Posterior vena cava (tissue), 2 donors: ENCODE results near the gene SPSB1. TPM values are rescaled to one million over a fixed set of nuclear protein-coding genes. Genes with fewer than 3 reads are reported as not detected.

Source experiments
- DNase-seq: peaks from one replicate; pipeline ENCODE4 v3.0.0-alpha.2; 2020; ENCODE audit warnings: low spot score
- intact Hi-C, 2 donors: fragments of 100-400 bp; cut with DNase I; formaldehyde crosslinking; loops; one replicate each; pipeline versions ENCODE4 v1.14.1 to v1.14.2; 2022 to 2023
- total RNA-seq, 2 donors: library from RNA; stranded (reverse); fragmentation: NEBNext Ultra II Directional; extraction: Animal tissue kit (Norgen Biotek cat#: 25700); gene quantifications; one replicate each; pipeline ENCODE4 v1.2.1, GENCODE V29; 2021
- donor health status: DM: yes; HTN: yes; CAD: no.
- donor health status: DM: yes; HTN: yes; CAD: no.

Gene SPSB1
- total RNA-seq, 2 donors from 2014 or later = 30.9 to 48.0 TPM

GRCh38 chr1:9271861-9272595 lies 20.7 kb upstream of the SPSB1 start:
- intact Hi-C loops = loop anchor here in 1 of 2 donors (5.0 kb wide), 1 partner anchor 215 kb away; no protein-coding TSS in a partner anchor
- no peak for DNase-seq

GRCh38 chr1:9273177-9273576 lies 19.5 kb upstream of the SPSB1 start:
- no peak for DNase-seq
- intact Hi-C loops = loop anchor here in 1 of 2 donors (5.0 kb wide), 1 partner anchor 214 kb away; no protein-coding TSS in a partner anchor

GRCh38 chr1:9275161-9275560 lies 17.5 kb upstream of the SPSB1 start:
- intact Hi-C loops = no loop called here
- no peak for DNase-seq

DNA sequence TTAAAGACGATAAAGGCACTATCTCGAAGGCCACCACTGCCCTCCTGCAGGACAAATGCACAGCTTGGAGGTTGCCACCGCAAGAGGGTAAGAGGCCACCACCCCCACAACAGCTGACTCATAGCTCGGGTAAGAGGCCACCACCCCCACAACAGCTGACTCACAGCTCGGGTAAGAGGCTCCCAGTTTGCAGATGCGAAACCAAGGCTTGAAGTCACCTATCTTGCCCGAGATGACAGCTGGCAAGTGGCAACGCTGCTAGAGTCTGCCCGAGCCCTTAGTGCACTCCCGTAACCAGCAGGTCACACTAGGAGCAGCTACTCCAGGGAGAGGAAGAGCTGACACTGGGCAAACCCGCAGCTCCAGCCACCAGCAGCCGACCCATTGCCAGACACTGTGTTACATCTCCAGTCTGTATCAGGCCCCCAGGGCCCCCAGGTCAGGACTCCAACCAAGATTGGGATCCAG lies 17.1 kb upstream of the SPSB1 start:
- intact Hi-C loops = no loop called here
- DNase-seq = no peak

- no peak for DNase-seq
- intact Hi-C loops = no loop called here
These were observed 14.6 kb upstream of the SPSB1 start for GRCh38 chr1:9278116-9278515.

DNA sequence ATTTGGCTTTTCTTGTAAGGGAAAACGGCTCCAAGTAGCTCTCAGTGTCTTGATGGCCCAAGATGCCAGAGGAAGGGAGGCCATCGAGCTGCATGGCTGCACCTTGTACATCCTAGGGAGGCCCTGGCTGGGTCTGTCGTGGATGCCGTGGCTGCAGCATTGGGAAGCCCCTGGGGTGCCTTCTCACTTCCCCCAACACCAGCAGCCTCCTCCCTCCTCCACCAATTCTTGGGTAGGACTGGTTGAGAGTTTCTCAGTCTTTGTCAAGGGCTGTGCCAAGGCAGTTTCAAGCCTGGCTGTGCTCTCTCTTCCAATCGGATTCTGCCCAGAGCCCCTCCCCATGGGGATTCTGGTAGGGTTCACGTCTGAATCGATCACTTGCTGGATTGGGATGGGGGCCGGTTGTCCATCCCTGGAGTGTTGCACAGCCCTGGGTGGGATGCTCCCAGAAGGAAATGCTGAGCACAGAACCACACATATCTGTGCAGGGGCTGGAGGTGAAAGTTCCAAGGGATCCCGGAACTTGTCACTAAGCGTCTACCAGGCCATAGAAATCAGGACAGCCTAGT lies 14.0 kb upstream of the SPSB1 start:
- intact Hi-C loops = no loop called here
- DNase-seq = peak; percentile 70

GRCh38 chr1:9279172-9279840 lies 13.4 kb upstream of the SPSB1 start:
- DNase-seq = peak; percentile 58
- intact Hi-C loops = no loop called here

DNA sequence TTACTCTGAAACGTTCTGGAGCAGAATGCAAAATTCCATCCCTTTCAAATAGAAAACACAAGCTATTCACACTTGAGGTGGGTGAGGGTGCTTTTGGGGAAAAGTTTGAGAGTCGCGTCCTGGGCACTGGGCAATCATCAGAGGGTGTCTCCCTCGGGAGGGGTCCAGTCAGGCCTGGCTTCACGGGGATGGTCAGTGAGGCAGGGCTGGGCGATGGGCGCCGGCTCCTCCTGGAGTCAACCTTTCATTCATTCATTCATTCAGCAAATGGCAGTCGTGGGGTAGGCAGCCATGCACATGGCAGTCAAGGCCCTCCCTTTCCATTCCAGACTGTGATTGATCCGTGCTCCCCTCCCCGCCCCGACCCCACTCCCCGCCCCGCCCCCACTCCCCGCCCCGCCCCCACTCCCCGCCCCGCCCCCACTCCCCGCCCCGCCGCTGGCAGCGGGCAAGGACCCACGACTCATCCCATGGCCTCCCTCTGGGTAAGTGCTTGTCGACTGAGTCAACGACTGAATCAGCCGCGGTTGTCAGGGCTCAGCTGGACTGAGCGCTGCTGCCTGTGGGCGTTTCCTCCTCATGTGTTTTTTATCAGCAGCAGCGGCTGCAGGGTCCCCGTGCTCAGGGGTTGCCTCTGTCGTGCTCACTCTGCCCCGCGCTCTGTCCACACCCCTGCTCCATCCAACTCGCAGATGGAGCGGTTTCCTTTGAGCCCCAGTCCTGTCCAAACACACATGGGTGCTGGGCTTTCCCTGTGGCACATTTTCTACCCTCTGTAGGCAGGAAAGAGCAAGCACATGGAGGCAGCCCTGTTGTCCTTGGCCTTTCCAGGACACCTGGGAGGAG lies 12.5 kb upstream of the SPSB1 start:
- DNase-seq = peak; percentile 91
- intact Hi-C loops = no loop called here

DNA sequence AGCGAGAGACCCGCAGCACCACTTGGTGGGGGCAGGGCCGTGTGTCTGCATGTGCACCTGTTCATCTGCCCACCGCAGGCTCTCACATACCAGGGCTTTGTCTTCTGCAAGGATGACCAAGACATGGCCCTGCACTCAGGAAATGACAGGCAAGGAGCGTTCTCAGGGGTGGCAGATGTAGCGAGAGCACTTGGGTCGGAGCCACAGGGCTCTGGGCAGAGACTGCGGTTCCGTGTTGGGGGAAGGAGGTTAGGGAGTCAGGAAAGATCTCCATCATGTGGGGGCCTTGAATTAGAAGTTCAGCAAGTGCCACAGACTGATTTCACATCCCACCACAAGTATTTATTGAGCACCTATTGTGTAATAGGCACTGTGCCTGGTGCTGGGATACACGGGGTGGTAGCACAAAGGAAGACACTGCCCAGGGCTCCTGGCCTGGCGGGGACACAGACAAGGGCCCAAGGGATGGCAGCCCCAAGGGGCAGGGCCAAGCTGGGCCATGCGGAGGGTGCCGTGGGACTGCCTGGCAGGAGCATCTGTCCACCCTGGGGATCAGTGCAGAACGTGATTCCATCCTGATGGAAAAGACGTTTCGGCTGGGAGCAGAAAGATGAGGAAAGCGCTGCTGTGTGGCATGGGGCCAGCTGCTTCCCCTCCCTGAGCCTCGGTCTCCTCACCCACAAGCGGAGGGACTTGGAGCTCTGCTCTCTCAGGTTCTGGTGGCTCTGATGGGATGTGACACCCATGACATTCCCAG lies 11.4 kb upstream of the SPSB1 start:
- intact Hi-C loops = no loop called here
- peak; percentile 67 for DNase-seq

DNA sequence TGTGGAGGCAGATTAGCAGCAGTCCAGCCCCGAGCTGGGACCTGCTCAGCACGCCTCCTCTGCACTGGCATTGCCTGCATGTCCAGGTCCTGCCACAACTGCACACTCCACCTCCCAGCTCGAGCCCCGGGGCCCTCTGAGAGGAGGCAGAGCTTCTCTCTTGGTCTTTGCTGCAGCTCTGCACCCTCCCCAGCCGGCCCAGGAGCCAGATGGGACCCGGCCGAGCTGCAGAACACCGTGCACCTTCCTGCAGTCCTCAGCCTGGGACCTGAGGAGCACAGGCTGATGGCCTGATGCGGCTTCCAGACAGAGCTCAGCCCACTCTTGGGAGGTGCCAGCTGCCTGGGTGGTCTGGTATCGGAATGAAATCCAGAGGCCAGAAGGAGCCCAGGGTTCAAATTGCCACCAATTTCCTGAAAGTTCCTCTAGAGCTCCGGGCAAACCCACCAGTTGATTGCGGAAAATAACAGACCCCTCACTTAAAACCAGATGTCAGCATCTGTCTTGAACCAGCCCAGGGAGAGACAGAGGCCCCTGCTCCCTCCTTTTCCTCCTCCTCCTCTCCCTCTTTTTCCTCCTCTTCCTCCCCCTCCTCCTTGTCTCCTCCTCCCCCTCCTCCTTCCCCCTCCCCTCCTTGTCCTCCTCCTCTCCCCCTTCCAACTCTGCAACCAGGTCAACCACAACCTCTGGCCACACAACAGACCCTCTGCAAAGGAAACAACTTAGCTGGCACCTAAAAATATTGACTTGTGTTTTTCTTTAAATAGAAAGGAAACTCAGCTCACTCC lies 10.6 kb upstream of the SPSB1 start:
- intact Hi-C loops = no loop called here
- DNase-seq = no peak

DNA sequence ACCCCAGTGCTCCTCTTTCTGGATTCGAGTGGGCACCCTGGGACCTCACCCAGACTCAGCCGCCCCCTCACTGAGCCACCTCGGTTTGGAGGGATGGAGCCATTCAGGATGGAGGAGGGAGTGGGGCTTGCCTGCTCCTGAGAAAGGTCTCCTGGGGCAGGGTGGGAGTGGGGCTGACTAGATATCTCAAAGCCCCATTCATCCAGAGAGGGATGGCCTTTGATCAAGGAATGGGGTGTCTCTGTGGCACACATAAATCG lies 10.1 kb upstream of the SPSB1 start:
- intact Hi-C loops = no loop called here
- DNase-seq = no peak

DNA sequence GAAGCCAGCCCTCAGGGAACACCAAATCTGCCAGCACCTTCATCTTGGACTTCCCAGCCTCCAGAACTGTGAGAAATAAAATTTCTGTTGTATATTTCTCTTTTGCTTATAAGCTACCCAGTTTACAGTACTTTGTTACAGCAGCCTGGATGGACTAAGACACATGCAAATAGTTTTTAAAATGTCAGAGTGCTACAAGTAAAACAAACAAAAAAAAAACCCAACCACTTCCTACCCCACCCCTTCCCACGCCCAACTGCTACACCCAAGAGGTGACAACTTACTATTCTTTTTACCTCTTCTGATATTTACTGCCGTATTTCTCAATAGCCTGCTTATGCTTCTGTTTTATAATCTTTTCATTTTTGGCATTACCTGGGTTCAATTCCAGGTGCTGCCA lies 8.6 kb upstream of the SPSB1 start:
- intact Hi-C loops = no loop called here
- no peak for DNase-seq

DNA sequence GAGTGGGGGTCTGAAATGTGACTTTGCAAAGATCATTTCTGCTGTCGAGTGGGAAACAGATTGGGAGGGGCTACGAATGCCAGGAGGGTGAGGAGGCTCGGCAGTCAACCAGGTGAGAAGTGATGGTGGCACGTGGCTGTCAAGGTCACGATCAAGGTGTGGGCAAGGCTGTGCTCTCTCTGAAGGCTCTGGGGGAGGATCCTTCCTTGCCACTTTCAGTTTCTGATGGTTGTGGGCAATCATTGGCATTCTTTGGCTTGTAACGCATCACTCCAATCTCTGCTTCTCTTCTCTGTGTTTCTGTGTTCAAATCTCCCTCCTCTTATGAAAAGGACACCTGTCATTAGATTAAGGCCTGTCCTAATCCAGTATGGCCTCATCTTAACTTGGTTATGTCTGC lies 6.1 kb upstream of the SPSB1 start:
- DNase-seq = no peak
- intact Hi-C loops = loop anchor here (5.0 kb wide), 2 partner anchors 166 to 206 kb away; no protein-coding TSS in a partner anchor

GRCh38 chr1:9289090-9289534 lies 3.6 kb upstream of the SPSB1 start:
- no peak for DNase-seq
- intact Hi-C loops = loop anchor here (5.0 kb wide), 2 partner anchors 163 to 203 kb away; no protein-coding TSS in a partner anchor

GRCh38 chr1:9289711-9290485 lies 2.8 kb upstream of the SPSB1 start:
- peak; percentile 91 for DNase-seq
- intact Hi-C loops = loop anchor here (5.0 kb wide), 3 partner anchors 87 to 202 kb away; no protein-coding TSS in a partner anchor

- intact Hi-C loops = loop anchor here in 1 of 2 donors (5.0 kb wide), 1 partner anchor 85 kb away; no protein-coding TSS in a partner anchor
- DNase-seq = no peak
These were observed 757 bp upstream of the SPSB1 start for GRCh38 chr1:9291914-9292360.

DNA sequence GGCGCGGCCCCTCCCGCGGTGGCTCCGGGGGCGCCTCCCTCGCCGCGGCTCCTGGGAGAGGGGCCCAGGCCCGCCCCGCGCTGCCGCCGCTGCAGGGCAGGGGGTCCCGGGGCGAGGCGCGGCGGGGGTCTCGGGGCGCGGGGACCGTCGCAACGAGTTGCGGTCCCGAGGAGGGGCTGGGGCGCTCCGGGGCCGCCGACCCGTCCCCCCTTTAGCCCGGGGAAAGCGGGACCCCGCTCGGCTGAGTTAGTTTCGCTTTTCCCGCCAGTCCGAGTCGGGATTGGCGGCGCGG lies 493 bp downstream of the SPSB1 start:
- DNase-seq = no peak
- intact Hi-C loops = loop anchor here in 1 of 2 donors (5.0 kb wide), 1 partner anchor 84 kb away; no protein-coding TSS in a partner anchor
